ENCODE measurements around the gene ABLIM1. TPM values are rescaled to one million over a fixed set of nuclear protein-coding genes. Genes with fewer than 3 reads are reported as not detected.

The ABLIM1 gene
- total and polyA plus RNA-seq, 2 of the 13 experiments (the other 11 are each of a cell fraction or from before 2014, with no cell fraction given) = 59.4 to 92.7 TPM

DNA sequence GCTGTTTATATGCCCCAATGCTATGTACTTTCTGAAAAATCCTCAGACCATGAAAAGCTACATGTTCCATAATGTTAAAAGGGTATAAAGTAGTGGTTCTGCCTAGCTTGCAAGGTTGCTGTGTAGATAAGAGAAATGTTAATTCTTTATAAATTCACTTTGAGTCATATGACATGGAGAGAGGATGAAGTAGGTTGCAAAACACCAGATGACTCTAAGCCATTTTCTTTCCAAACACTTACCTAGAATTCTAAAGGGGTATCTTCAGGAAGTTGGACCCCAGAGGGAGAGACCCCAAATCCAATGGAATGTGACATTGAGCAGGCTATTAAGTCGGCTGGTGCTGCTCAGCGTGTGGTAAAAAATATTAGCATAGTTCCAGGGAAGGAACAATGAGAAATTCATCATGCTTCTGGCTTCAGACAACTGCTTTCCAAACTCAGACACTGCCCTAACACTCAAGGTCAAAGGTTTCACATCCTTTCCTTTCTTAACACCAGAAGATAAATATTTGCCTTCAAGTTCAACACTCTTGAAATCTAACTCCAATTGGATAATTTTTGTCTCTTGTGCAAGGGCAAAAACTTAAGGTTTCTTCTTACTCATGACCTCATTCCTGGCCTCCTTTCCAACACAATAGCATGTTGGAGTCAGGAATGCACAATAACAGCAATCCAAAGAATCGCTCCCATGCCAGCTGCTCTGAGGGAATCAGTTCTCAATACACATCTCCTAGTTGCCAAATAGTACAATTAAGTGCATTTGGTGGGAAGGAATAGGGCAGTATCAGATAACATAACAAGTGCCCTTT is 153.1 kb downstream of the ABLIM1 start (continued):
- TF ChIP-seq ZNF292 (CRISPR knock-in tag; IDR thresholded peaks at IDR 0.05; ENCODE audit: borderline replicate concordance, low read depth) (no peak), TEAD3 (CRISPR knock-in tag; optimal IDR thresholded peaks at IDR 0.05; ENCODE audit: borderline replicate concordance) (peak; percentile 29), SOX13 (IDR thresholded peaks at IDR 0.05) (peak; percentile 10; the same call in 1 of the 2 replicates), SOX13 (CRISPR knock-in tag; conservative IDR thresholded peaks at IDR 0.05 in 1 of 2, IDR thresholded peaks at IDR 0.05 in 1 of 2) (peak in 1 of 2 experiments; percentile 78; a peak in 2 of 4 replicates), ZBTB42 (CRISPR knock-in tag; IDR thresholded peaks at IDR 0.05) (no peak), EP300 (IDR thresholded peaks at IDR 0.05; ENCODE audit: low read depth in 2 of 2, low read length in 2 of 2) (peak in 1 of 2 experiments; percentile 47; a peak in 1 of 4 replicates), EP300 (CRISPR knock-in tag; IDR thresholded peaks at IDR 0.05; ENCODE audit: borderline replicate concordance) (no peak), RARA (CRISPR knock-in tag; IDR thresholded peaks at IDR 0.05) (peak; percentile 71), HNF4G (IDR thresholded peaks at IDR 0.05; ENCODE audit: borderline replicate concordance, low read depth, low read length) (peak; percentile 15; the same call in 1 of the 2 replicates), HNF4G (CRISPR knock-in tag; IDR thresholded peaks at IDR 0.05; ENCODE audit: borderline replicate concordance, low read depth) (no peak), STAG1 (CRISPR knock-in tag; IDR thresholded peaks at IDR 0.05) (no peak), FOXJ3 (CRISPR knock-in tag; IDR thresholded peaks at IDR 0.05; ENCODE audit: borderline replicate concordance) (peak; percentile 52; the same call in 1 of the 2 replicates), HMG20A (CRISPR knock-in tag; IDR thresholded peaks at IDR 0.05; ENCODE audit: borderline replicate concordance) (peak; percentile 28; the same call in 1 of the 2 replicates), SOX5 (CRISPR knock-in tag; IDR thresholded peaks at IDR 0.05; ENCODE audit: borderline replicate concordance) (peak; percentile 45; the same call in 1 of the 2 replicates), CREM (IDR thresholded peaks at IDR 0.05) (peak; percentile 27; the same call in 1 of the 2 replicates), CREM (CRISPR knock-in tag; IDR thresholded peaks at IDR 0.05) (no peak), WIZ (CRISPR knock-in tag; IDR thresholded peaks at IDR 0.05) (no peak)
- TF ChIP-seq, protein P1, sequence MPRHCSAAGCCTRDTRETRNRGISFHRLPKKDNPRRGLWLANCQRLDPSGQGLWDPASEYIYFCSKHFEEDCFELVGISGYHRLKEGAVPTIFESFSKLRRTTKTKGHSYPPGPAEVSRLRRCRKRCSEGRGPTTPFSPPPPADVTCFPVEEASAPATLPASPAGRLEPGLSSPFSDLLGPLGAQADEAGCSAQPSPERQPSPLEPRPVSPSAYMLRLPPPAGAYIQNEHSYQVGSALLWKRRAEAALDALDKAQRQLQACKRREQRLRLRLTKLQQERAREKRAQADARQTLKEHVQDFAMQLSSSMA (CRISPR knock-in tag; IDR thresholded peaks at IDR 0.05) = no peak
- TF ChIP-seq, protein P2, sequence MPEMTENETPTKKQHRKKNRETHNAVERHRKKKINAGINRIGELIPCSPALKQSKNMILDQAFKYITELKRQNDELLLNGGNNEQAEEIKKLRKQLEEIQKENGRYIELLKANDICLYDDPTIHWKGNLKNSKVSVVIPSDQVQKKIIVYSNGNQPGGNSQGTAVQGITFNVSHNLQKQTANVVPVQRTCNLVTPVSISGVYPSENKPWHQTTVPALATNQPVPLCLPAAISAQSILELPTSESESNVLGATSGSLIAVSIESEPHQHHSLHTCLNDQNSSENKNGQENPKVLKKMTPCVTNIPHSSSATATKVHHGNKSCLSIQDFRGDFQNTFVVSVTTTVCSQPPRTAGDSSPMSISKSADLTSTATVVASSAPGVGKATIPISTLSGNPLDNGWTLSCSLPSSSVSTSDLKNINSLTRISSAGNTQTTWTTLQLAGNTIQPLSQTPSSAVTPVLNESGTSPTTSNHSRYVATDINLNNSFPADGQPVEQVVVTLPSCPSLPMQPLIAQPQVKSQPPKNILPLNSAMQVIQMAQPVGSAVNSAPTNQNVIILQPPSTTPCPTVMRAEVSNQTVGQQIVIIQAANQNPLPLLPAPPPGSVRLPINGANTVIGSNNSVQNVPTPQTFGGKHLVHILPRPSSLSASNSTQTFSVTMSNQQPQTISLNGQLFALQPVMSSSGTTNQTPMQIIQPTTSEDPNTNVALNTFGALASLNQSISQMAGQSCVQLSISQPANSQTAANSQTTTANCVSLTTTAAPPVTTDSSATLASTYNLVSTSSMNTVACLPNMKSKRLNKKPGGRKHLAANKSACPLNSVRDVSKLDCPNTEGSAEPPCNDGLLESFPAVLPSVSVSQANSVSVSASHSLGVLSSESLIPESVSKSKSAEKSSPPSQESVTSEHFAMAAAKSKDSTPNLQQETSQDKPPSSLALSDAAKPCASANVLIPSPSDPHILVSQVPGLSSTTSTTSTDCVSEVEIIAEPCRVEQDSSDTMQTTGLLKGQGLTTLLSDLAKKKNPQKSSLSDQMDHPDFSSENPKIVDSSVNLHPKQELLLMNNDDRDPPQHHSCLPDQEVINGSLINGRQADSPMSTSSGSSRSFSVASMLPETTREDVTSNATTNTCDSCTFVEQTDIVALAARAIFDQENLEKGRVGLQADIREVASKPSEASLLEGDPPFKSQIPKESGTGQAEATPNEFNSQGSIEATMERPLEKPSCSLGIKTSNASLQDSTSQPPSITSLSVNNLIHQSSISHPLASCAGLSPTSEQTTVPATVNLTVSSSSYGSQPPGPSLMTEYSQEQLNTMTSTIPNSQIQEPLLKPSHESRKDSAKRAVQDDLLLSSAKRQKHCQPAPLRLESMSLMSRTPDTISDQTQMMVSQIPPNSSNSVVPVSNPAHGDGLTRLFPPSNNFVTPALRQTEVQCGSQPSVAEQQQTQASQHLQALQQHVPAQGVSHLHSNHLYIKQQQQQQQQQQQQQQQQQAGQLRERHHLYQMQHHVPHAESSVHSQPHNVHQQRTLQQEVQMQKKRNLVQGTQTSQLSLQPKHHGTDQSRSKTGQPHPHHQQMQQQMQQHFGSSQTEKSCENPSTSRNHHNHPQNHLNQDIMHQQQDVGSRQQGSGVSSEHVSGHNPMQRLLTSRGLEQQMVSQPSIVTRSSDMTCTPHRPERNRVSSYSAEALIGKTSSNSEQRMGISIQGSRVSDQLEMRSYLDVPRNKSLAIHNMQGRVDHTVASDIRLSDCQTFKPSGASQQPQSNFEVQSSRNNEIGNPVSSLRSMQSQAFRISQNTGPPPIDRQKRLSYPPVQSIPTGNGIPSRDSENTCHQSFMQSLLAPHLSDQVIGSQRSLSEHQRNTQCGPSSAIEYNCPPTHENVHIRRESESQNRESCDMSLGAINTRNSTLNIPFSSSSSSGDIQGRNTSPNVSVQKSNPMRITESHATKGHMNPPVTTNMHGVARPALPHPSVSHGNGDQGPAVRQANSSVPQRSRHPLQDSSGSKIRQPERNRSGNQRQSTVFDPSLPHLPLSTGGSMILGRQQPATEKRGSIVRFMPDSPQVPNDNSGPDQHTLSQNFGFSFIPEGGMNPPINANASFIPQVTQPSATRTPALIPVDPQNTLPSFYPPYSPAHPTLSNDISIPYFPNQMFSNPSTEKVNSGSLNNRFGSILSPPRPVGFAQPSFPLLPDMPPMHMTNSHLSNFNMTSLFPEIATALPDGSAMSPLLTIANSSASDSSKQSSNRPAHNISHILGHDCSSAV (CRISPR knock-in tag; IDR thresholded peaks at IDR 0.05; ENCODE audit: borderline replicate concordance) = no peak

Measured in HepG2 (cell line).